ENCODE measurements around the gene A4GALT. TPM values are rescaled to one million over a fixed set of nuclear protein-coding genes. Genes with fewer than 3 reads are reported as not detected.

A4GALT gene
- total and polyA plus RNA-seq, 2 donors (not counting 3 experiments of a cell fraction or from before 2014, with no cell fraction given): 5.4 to 20.7 TPM

DNA sequence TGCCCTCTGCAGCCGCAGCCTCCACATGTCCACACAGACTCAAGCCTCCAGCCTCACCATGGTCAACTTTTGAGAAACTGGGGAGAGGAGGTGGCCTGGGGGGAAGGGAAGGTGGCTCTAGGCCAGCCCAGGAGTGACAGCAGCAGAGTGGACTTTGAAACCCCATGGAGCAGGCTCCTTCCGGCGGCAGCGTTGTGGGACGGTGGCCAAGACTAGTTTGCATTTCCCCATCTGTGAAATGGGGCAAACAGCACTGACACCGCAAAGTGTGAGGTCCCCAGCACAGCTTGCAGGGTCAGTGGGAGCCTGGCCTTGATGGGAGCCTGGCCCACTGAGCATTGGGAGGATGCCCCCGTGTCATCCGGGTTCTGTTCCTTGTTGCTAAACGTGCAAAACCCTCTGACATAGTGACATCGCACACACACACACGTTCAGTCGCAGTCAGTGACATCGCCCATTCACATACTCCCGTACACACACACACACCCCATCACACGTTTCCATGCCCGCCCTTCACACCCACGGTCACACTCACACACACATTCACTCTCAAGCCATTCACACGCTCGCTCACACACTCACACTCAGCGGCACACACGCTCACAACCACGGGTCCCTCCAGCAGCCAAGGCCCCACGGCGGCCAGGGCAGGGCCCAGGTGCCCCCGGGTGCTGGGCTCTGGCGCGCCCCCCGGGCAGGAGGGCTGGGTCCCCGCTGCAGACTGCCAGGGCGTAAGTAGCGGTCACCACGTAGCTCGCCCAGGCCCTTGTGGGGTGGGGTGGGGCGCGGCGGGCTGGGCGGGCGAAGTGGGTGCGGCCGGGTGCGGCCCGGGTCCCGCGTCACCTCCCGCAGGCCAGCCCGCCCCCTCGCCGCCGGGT lies 72.1 kb downstream of the A4GALT start:
- CTCF ChIA-PET: interaction anchor here (0.8 to 1.9 kb wide), 7 partner anchors 12 to 172 kb away, joined by 3 to 8 read pairs (median 4); no protein-coding TSS in a partner anchor
- peaks cover 48% of the 10 kb centered on the region for H3K79me2 ChIP-seq (ENCODE audit: control insufficient read depth, insufficient read depth, low read length)

More for the DNA sequence above, 72.1 kb downstream of the A4GALT start:
- intact Hi-C loops (cut with micrococcal nuclease): loop anchor here (1.0 to 2.0 kb wide), 2 partner anchors 14 to 27 kb away; no protein-coding TSS in a partner anchor
- Histone ChIP-seq H3K9ac (replicated peaks; ENCODE audit: extremely low read depth, insufficient read depth, low read length) (peak overlapping the region; percentile 44), H3K4me2 (ENCODE audit: insufficient read depth, low read length) (peak overlapping the region; percentile 6), H3K36me3 (ENCODE audit: control insufficient read depth in 2 of 2, extremely low read depth in 1 of 2, insufficient read depth in 2 of 2, low read length in 2 of 2) (no peaks in the 10 kb centered on the region), H3K9me1 (replicated peaks; ENCODE audit: control insufficient read depth, extremely low read depth, insufficient read depth, low read length) (no peaks in the 10 kb centered on the region), H3K9me3 (replicated peaks; ENCODE audit: control insufficient read depth, insufficient read depth, low read length) (no peaks in the 10 kb centered on the region), H3K27ac (ENCODE audit: insufficient read depth, low read depth, low read length) (peak overlapping the region; percentile 14), H3K4me1 (ENCODE audit: control insufficient read depth, extremely low read depth, insufficient read depth, low read length) (peaks cover 42% of the 10 kb centered on the region), H4K20me1 (replicated peaks; ENCODE audit: control insufficient read depth, extremely low read depth, insufficient read depth, low read length) (no peaks in the 10 kb centered on the region), H3K27me3 (ENCODE audit: control insufficient read depth in 2 of 2, insufficient read depth in 2 of 2, low read length in 2 of 2) (no peaks in the 10 kb centered on the region), H2AFZ (ENCODE audit: low read depth, low read length) (no peak overlapping the region), H3K4me3 (replicated peaks in 1 of 3; ENCODE audit: insufficient read depth in 1 of 3, low read depth in 1 of 3, low read length in 3 of 3) (peak overlapping the region; percentile 5 to 92 (median 42))
- FAIRE-seq: peak; percentile 54
- BruUV-seq (replicated peaks): TSS peak; percentile 45
- TF ChIP-seq GATA2 (IDR thresholded peaks at IDR 0.05; ENCODE audit: insufficient read depth, insufficient read length, low read depth, low read length) (no peak), FOS (IDR thresholded peaks at IDR 0.05; ENCODE audit: borderline replicate concordance, insufficient read depth, low read length) (no peak), MYC (IDR thresholded peaks at IDR 0.05; ENCODE audit: low read depth, low read length) (no peak), POLR2A (IDR thresholded peaks at IDR 0.05; ENCODE audit: low read depth, low read length) (no peak), POLR2AphosphoS5 (IDR thresholded peaks at IDR 0.05; ENCODE audit: insufficient read depth, low read depth, low read length) (no peak), EZH2 (IDR thresholded peaks at IDR 0.05; ENCODE audit: borderline replicate concordance, low read depth, low read length, severe bottlenecking) (no peak), JUN (IDR thresholded peaks at IDR 0.05; ENCODE audit: borderline replicate concordance, insufficient read depth, insufficient read length, low read depth) (no peak)
- TF ChIP-seq, protein P1, sequence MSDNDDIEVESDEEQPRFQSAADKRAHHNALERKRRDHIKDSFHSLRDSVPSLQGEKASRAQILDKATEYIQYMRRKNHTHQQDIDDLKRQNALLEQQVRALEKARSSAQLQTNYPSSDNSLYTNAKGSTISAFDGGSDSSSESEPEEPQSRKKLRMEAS (IDR thresholded peaks at IDR 0.05; ENCODE audit: insufficient read depth, insufficient read length): no peak
- TF ChIP-seq, protein P2, sequence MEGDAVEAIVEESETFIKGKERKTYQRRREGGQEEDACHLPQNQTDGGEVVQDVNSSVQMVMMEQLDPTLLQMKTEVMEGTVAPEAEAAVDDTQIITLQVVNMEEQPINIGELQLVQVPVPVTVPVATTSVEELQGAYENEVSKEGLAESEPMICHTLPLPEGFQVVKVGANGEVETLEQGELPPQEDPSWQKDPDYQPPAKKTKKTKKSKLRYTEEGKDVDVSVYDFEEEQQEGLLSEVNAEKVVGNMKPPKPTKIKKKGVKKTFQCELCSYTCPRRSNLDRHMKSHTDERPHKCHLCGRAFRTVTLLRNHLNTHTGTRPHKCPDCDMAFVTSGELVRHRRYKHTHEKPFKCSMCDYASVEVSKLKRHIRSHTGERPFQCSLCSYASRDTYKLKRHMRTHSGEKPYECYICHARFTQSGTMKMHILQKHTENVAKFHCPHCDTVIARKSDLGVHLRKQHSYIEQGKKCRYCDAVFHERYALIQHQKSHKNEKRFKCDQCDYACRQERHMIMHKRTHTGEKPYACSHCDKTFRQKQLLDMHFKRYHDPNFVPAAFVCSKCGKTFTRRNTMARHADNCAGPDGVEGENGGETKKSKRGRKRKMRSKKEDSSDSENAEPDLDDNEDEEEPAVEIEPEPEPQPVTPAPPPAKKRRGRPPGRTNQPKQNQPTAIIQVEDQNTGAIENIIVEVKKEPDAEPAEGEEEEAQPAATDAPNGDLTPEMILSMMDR (IDR thresholded peaks at IDR 0.05; ENCODE audit: extremely low read depth in 1 of 2, insufficient read depth in 1 of 2, low read depth in 1 of 2, low read length in 2 of 2): no peak
- DNase-seq (ENCODE audit: low read depth, low spot score): peak; percentile 51
- POLR2A ChIA-PET: interaction anchor here (0.6 to 1.4 kb wide), 4 partner anchors 9 to 33 kb away, joined by 3 to 9 read pairs (median 4); partner anchors contain the start of gene POLDIP3
- dilution Hi-C loops (cut with MboI; ENCODE audit: extremely low pct_ligation_motif_present, low sequenced_read_pairs): no loop called here
